CD4-positive, alpha-beta T cell treated with Interleukin-17A for 4 hours (primary cell): ENCODE data around the gene DLST.

Experiments
- DNase-seq: peaks from one replicate; pipeline ENCODE4 v3.0.0-alpha.2; 2020; ENCODE audit warnings: mixed read lengths

The DLST gene

GRCh38 chr14:74897642-74898041, 15.9 kb downstream of the DLST start:
- DNase-seq, result no peak

- DNase-seq, result no peak
Measured at GRCh38 chr14:74898083-74898482, 16.4 kb downstream of the DLST start.

- no peak for DNase-seq
Measured at GRCh38 chr14:74898694-74899093, 17.0 kb downstream of the DLST start.

- no peak for DNase-seq
Measured at GRCh38 chr14:74902941-74903705, 21.4 kb downstream of the DLST start.

GRCh38 chr14:74904635-74905503, 23.2 kb downstream of the DLST start:
- no peak for DNase-seq

GRCh38 chr14:74905595-74906142, 24.0 kb downstream of the DLST start:
- peak; percentile 89 for DNase-seq

- DNase-seq, result peak; percentile 7
Measured at GRCh38 chr14:74906925-74907521, 25.3 kb downstream of the DLST start.

GRCh38 chr14:74907744-74908143, 26.0 kb downstream of the DLST start:
- no peak for DNase-seq

GRCh38 chr14:74908861-74909341, 27.2 kb downstream of the DLST start:
- DNase-seq, result no peak

GRCh38 chr14:74909501-74909900, 27.8 kb downstream of the DLST start:
- no peak for DNase-seq

GRCh38 chr14:74909911-74910310, 28.2 kb downstream of the DLST start:
- DNase-seq, result no peak

- DNase-seq, result no peak
Measured at GRCh38 chr14:74910556-74910955, 28.8 kb downstream of the DLST start.

- no peak for DNase-seq
Measured at GRCh38 chr14:74911221-74911620, 29.5 kb downstream of the DLST start.

- DNase-seq, result no peak
Measured at GRCh38 chr14:74911704-74912103, 30.0 kb downstream of the DLST start.

- DNase-seq, result no peak
Measured at GRCh38 chr14:74912111-74912510, 30.4 kb downstream of the DLST start.

GRCh38 chr14:74912801-74913200, 31.1 kb downstream of the DLST start:
- no peak for DNase-seq

GRCh38 chr14:74913393-74913910, 31.7 kb downstream of the DLST start:
- no peak for DNase-seq

- peak; percentile 27 for DNase-seq
Measured at GRCh38 chr14:74913986-74914573, 32.4 kb downstream of the DLST start.

- DNase-seq, result no peak
Measured at GRCh38 chr14:74915426-74915825, 33.7 kb downstream of the DLST start.

- no peak for DNase-seq
Measured at GRCh38 chr14:74915826-74916225, 34.1 kb downstream of the DLST start.

GRCh38 chr14:74917178-74917543, 35.4 kb downstream of the DLST start:
- DNase-seq, result no peak

- DNase-seq, result no peak
Measured at GRCh38 chr14:74917646-74918081, 35.9 kb downstream of the DLST start.

- no peak for DNase-seq
Measured at GRCh38 chr14:74918380-74918779, 36.7 kb downstream of the DLST start.
